NCI-H748 treated with DMSO at 0.1 percent for 48 hours (cell line): ENCODE results near the gene TRPV2.
"Not testable (repeated sequence)": the region's sequence is repeated elsewhere in the genome, so short reads cannot be mapped to it uniquely, and the experiment has no call there.

Experiments
- DNase-seq: peaks from one replicate; lab custom pipeline; 2025; lab: John Stamatoyannopoulos, UW

Gene TRPV2

GRCh38 chr17:16415031-16415924 lies at the start of gene TRPV2:
Gene TRPV2 (plus strand): TSS chr17:16415571. CDS start chr17:16417669, 2,098 bp downstream.
- no peak for DNase-seq

GRCh38 chr17:16371742-16372141 lies 43.6 kb upstream of the TRPV2 start:
- no peak for DNase-seq

GRCh38 chr17:16374146-16374938 lies 41.0 kb upstream of the TRPV2 start:
- no peak for DNase-seq

- DNase-seq: no peak
Observed at GRCh38 chr17:16377941-16378341, 37.4 kb upstream of the TRPV2 start.

- DNase-seq: no peak
Observed at GRCh38 chr17:16378636-16379282, 36.6 kb upstream of the TRPV2 start.

- DNase-seq: no peak
Observed at GRCh38 chr17:16379654-16380053, 35.7 kb upstream of the TRPV2 start.

- DNase-seq: peak; percentile 96
Observed at GRCh38 chr17:16380640-16381495, 34.5 kb upstream of the TRPV2 start, which contains the start of gene UBB. Gene UBB (plus strand): TSS chr17:16381091. CDS start chr17:16381908, 817 bp downstream.

GRCh38 chr17:16381496-16381820 lies 33.9 kb upstream of the TRPV2 start:
- peak; percentile 55 for DNase-seq

- DNase-seq: no peak
Observed at GRCh38 chr17:16383216-16383615, 32.2 kb upstream of the TRPV2 start.

GRCh38 chr17:16383772-16384287 lies 31.5 kb upstream of the TRPV2 start:
- DNase-seq: no peak

- no peak for DNase-seq
Observed at GRCh38 chr17:16384557-16384956, 30.8 kb upstream of the TRPV2 start.

- DNase-seq: not testable (repeated sequence)
Observed at GRCh38 chr17:16386126-16386507, 29.3 kb upstream of the TRPV2 start.

- no peak for DNase-seq
Observed at GRCh38 chr17:16391451-16391850, 23.9 kb upstream of the TRPV2 start.

GRCh38 chr17:16392491-16392890 lies 22.9 kb upstream of the TRPV2 start:
- DNase-seq: not testable (repeated sequence)

GRCh38 chr17:16395887-16396286 lies 19.5 kb upstream of the TRPV2 start:
- DNase-seq: not testable (repeated sequence)

- DNase-seq: not testable (repeated sequence)
Observed at GRCh38 chr17:16396693-16397092, 18.7 kb upstream of the TRPV2 start.

- no peak for DNase-seq
Observed at GRCh38 chr17:16398270-16399267, 16.8 kb upstream of the TRPV2 start.

GRCh38 chr17:16403847-16404246 lies 11.5 kb upstream of the TRPV2 start:
- DNase-seq: not testable (repeated sequence)

GRCh38 chr17:16406742-16407674 lies 8.4 kb upstream of the TRPV2 start:
- DNase-seq: no peak
